GM21367 (cell line): ENCODE measurements around the gene CYSTM1.

Experiments used
- ATAC-seq: cut with Tn5 transposase; IDR thresholded peaks from one replicate; pipeline ENCODE4 v1.9.1; 2021; ENCODE audit not compliant: unreplicated experiment

Gene CYSTM1

DNA sequence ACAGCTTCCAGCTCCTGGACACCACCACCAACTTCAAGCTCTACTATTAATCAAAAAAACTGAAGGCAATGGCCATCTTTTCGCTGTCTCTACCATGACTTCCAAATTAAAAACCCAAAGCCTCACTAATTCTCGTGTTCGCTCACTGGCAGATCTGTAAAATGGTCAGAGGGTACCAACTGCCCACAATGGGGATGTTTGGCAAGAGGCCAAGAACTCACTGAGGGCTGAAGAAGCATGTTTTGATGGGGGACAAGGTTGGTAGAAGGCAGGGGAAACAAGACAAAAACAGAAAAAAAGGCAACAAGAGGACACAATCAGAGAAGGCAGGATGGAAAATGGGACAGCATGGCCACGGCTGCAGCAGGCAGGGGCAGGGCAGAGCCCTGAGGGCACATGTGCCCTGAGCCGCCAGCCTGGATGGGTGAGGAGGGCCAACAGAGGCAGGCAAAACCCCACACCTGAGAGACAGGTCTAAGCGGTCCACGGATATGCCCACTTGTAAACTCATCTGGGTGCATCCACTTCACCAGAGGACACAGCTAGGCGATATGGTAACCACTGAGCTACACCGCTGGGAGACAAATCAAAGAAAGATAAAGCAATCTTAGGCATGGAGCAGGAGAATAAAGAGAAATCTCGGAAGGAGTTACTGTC is 77.6 kb downstream of the CYSTM1 start:
- no peak for ATAC-seq

- ATAC-seq: no peak
Measured at GRCh38 chr5:140253985-140254384, 79.0 kb downstream of the CYSTM1 start.

GRCh38 chr5:140255460-140256157 is 80.6 kb downstream of the CYSTM1 start:
- no peak for ATAC-seq

DNA sequence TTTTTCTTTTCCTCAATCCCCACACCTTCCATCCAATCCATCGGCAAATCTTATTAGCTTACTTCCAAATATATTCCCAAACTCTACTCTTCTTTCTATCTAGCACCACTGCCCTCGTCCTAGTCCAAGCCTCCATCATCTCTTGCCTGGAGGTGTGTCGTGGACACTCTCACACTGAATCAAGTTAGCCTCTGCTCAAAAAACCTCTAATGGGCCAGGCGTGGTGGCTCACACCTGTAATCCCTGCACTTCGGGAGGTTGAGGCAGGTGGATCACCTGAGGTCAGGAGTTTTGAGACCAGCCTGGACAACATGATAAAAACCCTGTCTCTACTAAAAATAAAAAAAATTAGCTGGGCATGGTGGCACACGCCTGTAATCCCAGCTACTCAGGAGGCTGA is 81.7 kb downstream of the CYSTM1 start:
- no peak for ATAC-seq

- ATAC-seq: no peak
Measured at GRCh38 chr5:140258016-140258415, 83.0 kb downstream of the CYSTM1 start.

DNA sequence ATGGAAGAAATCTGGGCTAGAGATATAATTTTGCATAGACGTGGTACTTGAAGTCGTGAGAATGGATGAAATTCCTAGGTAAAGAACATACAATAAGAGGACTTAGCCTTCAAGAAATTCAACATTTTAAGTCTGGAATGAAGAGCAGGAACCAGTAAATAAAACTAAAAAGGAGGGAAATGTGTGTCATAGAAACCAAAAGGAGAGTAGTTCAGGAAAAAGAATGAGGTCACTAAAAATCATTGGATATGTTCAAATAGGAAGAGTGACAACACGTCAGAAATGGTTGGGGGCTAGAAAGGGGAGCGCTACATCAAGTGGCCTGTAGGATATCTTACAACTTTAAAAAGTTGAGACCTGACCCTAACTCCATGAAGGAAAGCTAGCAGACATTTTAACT is 83.9 kb downstream of the CYSTM1 start:
- no peak for ATAC-seq

DNA sequence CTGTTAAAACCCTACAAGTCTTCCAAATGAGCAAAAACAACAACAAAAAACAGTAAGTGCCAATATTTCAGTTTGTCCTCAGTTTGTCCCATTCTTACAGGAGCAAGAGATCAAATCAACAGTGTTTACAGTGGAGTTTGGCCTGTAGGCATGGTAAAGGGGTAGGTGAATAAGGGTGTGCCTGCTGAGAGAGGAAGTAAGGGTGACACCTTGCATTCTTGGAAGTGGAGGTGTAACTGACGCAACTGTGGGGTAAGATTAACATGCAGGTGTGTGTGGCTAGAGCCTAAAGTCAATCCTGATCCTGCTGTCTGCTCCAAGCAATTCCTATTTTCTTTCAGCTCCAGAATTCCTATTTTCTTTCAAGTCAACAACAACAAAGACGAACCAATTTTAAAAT is 84.5 kb downstream of the CYSTM1 start:
- ATAC-seq: no peak

DNA sequence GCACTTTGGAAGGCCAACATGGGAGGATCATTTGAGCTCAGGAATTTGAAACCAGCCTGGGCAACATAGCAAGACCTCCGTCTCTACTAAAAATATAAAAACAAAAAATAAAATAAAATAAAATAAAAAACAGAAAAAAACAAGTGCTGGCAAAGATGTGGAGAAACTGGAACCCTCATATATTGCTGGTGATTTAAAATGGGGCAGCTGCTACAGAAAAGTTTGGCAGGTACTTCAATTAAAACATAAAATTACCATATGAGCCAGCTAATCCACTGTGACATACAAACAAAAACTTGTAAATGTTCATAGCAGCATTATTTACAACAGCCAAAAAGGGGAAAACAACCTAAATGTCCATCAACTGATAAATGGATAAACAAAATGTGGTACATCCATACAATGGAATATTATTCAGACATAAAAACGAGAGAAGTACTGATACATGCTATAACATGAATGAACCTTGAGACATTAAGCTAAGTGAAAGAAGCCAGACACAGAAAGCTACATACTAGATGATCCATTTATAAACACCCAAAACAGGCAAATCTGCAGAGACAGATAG is 85.2 kb downstream of the CYSTM1 start:
- ATAC-seq: no peak

DNA sequence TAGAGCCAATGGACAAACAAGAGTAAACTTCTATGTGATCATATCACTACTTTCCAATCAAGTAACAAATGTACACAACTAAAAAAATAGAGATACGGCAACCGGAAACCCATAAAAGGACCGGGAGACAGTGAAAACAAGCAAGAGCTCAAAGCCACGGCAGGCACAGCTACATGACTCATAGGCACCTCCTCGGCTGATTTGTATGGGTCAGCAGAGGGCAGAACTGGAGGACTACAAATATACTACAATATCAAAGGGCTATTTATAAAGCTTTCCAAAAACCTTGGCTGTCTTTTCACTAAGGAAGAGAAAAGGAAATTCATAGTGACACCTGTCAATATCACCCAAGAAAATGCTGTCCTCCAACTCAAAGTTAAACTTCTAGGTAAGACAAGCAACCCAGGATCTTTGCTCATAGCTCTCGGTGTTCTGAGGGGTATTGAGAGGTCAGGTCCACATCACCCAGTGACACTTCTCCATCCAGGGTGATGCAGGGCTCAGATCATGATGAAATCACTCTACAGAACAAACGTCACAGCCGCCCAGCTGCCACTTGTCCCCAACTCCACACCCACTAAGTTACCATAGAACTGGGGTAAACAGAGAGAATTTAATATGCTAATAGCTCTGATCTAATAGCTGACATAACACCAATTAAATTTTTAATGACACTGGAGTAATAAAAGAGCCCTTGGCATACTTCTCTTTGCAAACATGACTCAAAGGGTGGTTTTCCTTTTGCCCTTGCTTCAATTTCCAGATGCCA is 86.6 kb downstream of the CYSTM1 start:
- ATAC-seq: no peak

DNA sequence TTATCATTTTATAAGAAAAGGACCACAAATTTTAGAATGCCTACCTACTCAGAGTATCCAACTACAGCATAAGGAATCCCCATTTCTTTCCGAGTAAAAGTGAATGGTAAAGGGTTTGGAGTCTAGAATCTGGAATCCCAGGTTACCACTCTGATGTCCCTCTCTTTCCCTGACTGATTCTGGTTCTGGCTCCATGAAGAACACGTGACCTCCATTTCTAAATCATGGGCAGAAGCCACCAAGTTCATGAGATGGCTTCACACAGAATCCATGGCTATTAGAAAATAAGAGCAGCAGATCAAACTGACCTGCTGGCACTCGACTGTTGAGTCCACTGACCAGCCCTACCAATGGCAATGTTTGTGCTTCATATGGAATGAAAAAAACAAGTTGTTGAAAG is 87.2 kb downstream of the CYSTM1 start:
- no peak for ATAC-seq

DNA sequence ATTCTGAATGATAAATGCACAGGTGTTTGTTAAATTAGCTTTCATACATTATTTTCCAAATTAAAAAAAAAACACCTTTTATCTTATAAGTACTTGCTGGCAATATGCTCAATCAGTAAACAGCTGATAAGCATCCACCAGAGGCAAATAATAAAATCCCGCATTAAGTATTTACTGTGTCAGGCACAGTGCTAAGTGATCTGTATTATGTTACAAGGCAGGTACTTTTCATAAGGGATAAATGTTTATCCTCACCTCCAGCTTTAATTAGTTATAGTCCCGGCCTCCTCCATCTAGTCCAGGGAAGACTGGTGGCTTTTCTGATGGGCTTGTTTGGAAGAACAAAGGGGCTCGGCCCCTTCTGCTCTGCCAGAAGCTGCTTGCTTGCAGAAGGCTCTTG is 87.9 kb downstream of the CYSTM1 start:
- no peak for ATAC-seq

DNA sequence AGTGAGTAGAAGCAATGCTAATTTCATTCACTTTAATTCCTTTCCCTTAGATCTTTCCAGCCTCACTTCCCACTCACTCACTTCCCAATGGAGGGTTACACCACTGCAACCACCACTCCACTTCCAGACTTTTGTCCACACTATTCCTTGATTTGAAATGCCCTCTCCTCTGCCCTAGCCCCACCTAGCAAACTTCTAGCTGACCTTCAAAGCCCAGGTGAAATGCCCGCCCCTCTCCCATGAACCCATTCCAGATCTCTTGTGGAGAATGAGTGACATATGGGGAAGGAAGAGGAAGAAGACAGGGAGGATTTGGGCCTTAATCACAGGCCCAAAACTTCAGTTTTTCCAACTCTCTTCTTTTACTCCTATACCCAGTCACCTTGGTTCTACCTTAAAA is 90.9 kb downstream of the CYSTM1 start:
- ATAC-seq: no peak

- ATAC-seq: no peak
Measured at GRCh38 chr5:140266471-140267200, 91.6 kb downstream of the CYSTM1 start.

- no peak for ATAC-seq
Measured at GRCh38 chr5:140267201-140267540, 92.2 kb downstream of the CYSTM1 start.

GRCh38 chr5:140267559-140268018 is 92.6 kb downstream of the CYSTM1 start:
- no peak for ATAC-seq

DNA sequence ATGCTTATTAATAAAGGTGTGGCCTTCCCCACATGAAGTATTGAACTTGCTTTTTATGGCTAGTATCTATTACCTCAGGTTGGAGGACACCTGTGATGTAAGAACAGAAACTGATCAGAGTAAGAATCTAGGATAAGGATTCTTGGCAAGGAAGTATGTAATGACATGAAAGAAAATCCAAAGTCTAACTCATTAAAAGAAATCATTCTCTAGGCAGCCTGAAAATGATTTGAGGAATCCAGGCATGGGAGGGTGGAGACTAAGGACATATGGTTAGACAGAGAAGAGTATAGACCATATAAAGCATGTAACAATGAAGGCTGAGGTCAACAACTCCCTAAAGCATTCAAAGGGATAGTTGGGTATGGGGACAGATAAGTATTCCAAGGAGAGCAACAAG is 95.0 kb downstream of the CYSTM1 start:
- ATAC-seq: no peak

DNA sequence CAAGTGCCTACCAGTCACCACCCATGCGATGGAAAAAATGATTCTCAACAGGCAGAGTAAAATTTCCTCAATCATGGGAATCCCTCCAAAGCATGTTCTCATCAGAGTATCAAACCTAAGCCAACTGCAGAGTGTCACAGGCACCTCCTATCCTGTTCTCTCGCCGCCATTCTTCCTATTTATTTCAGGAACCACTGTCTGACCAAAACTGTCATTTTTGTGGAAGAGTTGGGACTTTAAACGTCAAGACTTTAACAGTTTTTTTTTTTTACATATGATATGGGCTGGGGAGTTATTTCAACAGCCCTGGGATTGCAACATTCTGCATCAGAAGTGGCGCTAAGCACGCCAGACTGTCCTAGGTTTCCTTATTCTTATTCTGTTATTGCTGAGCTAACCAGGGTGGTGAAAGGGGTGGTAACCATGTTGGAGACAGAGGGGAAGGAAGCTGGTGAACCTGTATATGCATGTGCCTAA is 98.5 kb downstream of the CYSTM1 start:
- ATAC-seq: no peak

- ATAC-seq: no peak
Measured at GRCh38 chr5:140275837-140276236, 100.8 kb downstream of the CYSTM1 start.

GRCh38 chr5:140282266-140282665 is 107.3 kb downstream of the CYSTM1 start:
- ATAC-seq: no peak

DNA sequence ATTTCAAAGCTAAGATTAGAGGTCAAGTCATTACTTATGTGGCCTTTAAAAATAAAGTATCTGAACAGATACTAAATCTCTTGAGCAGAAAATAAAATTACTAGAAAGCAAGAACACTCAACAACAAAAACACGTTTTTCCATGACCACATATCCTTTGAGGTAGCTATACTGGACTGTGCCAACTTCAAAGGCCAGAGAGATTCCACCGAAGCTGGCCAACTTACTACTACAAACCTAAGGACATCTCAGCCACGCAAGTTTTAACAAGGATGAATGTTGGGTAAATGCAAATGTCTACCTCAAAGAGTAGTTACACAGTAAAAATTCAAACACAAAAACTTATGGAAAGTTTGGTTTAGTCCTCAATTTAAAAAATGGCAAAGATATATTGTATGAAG is 109.0 kb downstream of the CYSTM1 start:
- no peak for ATAC-seq

DNA sequence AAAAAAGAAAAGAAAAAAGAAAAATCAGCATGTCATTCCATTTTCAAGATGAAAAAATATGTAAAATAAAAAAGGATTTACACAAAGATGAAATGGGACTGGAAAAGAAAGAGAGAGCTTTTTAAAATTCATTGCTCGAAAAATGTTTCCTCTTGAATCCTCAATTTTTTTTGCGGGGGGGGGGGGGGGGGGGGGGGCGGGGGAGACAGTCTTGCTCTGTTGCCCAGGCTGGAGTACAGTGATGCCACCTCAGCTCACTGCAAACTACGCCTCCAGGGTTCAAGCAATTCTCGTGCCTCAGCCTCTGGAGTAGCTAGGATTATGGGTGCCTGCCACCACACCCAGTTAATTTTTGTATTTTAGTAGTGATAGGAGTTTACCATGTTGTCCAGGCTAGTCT is 111.4 kb downstream of the CYSTM1 start:
- no peak for ATAC-seq
